Astrocyte (in vitro differentiated cells and primary cell): ENCODE measurements around the gene ARNT2. TPM values are rescaled to one million over a fixed set of nuclear protein-coding genes. Genes with fewer than 3 reads are reported as not detected.

Experiments used
- DNase-seq: peaks from one replicate; pipeline ENCODE4 v3.0.0-alpha.2; 2010; ENCODE audit warnings: low read depth
- FAIRE-seq: peaks from 2 replicates; lab custom pipeline; 2011; peaks lifted over from hg19 to GRCh38; lab: Jason Lieb, UNC
- H2AFZ ChIP-seq: 2 replicates; pipeline ENCODE4 v1.6.0; 2012; ENCODE audit warnings: low read depth, low read length, inconsistent platforms
- H3K27ac ChIP-seq: 2 replicates; pipeline ENCODE4 v1.5.1; 2011; ENCODE audit warnings: low read depth, low read length, inconsistent platforms
- H3K27me3 ChIP-seq: 2 replicates; pipeline ENCODE4 v1.6.0; 2011; ENCODE audit warnings: low read length, inconsistent platforms; ENCODE audit not compliant: insufficient read depth
- H3K36me3 ChIP-seq: 2 replicates; pipeline ENCODE4 v1.5.1; 2011; ENCODE audit warnings: low read length, inconsistent platforms; ENCODE audit not compliant: insufficient read depth
- H3K4me1 ChIP-seq: 2 replicates; pipeline ENCODE4 v1.5.1; 2011; ENCODE audit warnings: low read length, inconsistent platforms; ENCODE audit not compliant: insufficient read depth
- H3K4me2 ChIP-seq: 2 replicates; pipeline ENCODE4 v1.6.0; 2012; ENCODE audit warnings: low read length, inconsistent platforms
- H3K4me3 ChIP-seq: 2 replicates; pipeline ENCODE4 v1.5.1; 2011; ENCODE audit warnings: low read depth, mild to moderate bottlenecking, low read length, inconsistent platforms; ENCODE audit not compliant: insufficient read depth
- H3K79me2 ChIP-seq: 2 replicates; pipeline ENCODE4 v1.6.0; 2012; ENCODE audit warnings: mild to moderate bottlenecking, low read length, inconsistent platforms; ENCODE audit not compliant: insufficient read depth
- H3K9ac ChIP-seq: 2 replicates; pipeline ENCODE4 v1.6.0; 2012; ENCODE audit warnings: mild to moderate bottlenecking, low read length, inconsistent platforms
- H3K9me3 ChIP-seq: 2 replicates; pipeline ENCODE4 v1.5.1; 2012; ENCODE audit warnings: low read depth, mild to moderate bottlenecking, low read length, inconsistent platforms; ENCODE audit not compliant: insufficient read depth
- H4K20me1 ChIP-seq: 2 replicates; pipeline ENCODE4 v1.6.0; 2012; ENCODE audit warnings: low read length, inconsistent platforms; ENCODE audit not compliant: insufficient read depth
- H3K27ac Mint-ChIP-seq: one replicate; pipeline ENCODE4 v1.8.0; 2021; ENCODE audit warnings: mild to moderate bottlenecking, mixed read lengths; ENCODE audit not compliant: unreplicated experiment
- H3K27me3 Mint-ChIP-seq: one replicate; pipeline ENCODE4 v1.8.0; 2021; ENCODE audit warnings: low read depth, mixed read lengths; ENCODE audit not compliant: unreplicated experiment
- H3K36me3 Mint-ChIP-seq: one replicate; pipeline ENCODE4 v1.8.0; 2021; ENCODE audit warnings: low read depth, mixed read lengths; ENCODE audit not compliant: unreplicated experiment
- H3K4me1 Mint-ChIP-seq: one replicate; pipeline ENCODE4 v1.8.0; 2021; ENCODE audit warnings: low read depth, mixed read lengths; ENCODE audit not compliant: unreplicated experiment
- H3K4me3 Mint-ChIP-seq: one replicate; pipeline ENCODE4 v1.8.0; 2021; ENCODE audit warnings: mild to moderate bottlenecking, moderate library complexity, mixed read lengths; ENCODE audit not compliant: unreplicated experiment
- H3K9me3 Mint-ChIP-seq: one replicate; pipeline ENCODE4 v1.8.0; 2021; ENCODE audit warnings: mild to moderate bottlenecking, mixed read lengths; ENCODE audit not compliant: unreplicated experiment
- EZH2 ChIP-seq: IDR thresholded peaks from 2 replicates; pipeline ENCODE4 v1.6.1; 2012; ENCODE audit warnings: mild to moderate bottlenecking, low read length, inconsistent platforms; ENCODE audit not compliant: insufficient read depth
- total RNA-seq: library from RNA; stranded (reverse); gene quantifications from 2 replicates; pipeline ENCODE4 v1.2.1, GENCODE V29; 2021
- TF ChIP-seq, protein P1 (sequence below): IDR thresholded peaks from 2 replicates; pipeline ENCODE4 v1.5.1; 2011; ENCODE audit warnings: low read depth, mild to moderate bottlenecking, inconsistent platforms, low read length, moderate library complexity; ENCODE audit not compliant: insufficient read depth

The ARNT2 gene
- total RNA-seq, 1 donor from 2014 or later = 3.5 TPM

DNA sequence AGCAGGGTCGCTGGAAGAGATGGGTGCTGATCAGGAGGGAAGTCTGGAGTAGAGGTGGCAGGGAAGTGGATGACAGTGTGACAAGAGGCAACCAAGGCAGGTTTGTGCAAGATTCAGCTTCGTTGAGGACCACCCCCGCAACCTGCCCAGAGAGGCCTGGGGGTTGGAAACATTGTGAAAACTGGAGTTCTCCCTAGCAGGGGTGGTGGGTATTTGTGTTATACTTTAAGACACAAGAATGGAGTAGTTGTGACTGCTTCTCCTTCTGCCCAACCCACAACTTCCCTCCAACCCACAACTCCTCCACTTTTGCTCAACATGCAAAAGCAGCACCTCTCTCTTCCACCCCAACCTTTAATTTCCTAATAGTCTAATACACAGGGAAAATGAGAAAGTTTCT lies 8.6 kb upstream of the ARNT2 start:
- Mint-ChIP-seq H3K27ac (no peak overlapping the region), H3K9me3 (no peaks in the 10 kb centered on the region), H3K4me1 (no peaks in the 10 kb centered on the region), H3K4me3 (no peak overlapping the region), H3K36me3 (no peaks in the 10 kb centered on the region), H3K27me3 (peaks cover 25% of the 10 kb centered on the region)
- H3K79me2 ChIP-seq = no peaks in the 10 kb centered on the region
- no peak overlapping the region for H3K4me3 ChIP-seq
- H3K4me1 ChIP-seq = no peaks in the 10 kb centered on the region
- no peak for DNase-seq
- no peak for TF ChIP-seq EZH2
- TF ChIP-seq, protein P1, sequence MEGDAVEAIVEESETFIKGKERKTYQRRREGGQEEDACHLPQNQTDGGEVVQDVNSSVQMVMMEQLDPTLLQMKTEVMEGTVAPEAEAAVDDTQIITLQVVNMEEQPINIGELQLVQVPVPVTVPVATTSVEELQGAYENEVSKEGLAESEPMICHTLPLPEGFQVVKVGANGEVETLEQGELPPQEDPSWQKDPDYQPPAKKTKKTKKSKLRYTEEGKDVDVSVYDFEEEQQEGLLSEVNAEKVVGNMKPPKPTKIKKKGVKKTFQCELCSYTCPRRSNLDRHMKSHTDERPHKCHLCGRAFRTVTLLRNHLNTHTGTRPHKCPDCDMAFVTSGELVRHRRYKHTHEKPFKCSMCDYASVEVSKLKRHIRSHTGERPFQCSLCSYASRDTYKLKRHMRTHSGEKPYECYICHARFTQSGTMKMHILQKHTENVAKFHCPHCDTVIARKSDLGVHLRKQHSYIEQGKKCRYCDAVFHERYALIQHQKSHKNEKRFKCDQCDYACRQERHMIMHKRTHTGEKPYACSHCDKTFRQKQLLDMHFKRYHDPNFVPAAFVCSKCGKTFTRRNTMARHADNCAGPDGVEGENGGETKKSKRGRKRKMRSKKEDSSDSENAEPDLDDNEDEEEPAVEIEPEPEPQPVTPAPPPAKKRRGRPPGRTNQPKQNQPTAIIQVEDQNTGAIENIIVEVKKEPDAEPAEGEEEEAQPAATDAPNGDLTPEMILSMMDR = no peak
- no peaks in the 10 kb centered on the region for H3K36me3 ChIP-seq
- no peak for FAIRE-seq
- no peaks in the 10 kb centered on the region for H3K9me3 ChIP-seq
- H3K27me3 ChIP-seq = peaks cover 2% of the 10 kb centered on the region
- H3K4me2 ChIP-seq = no peak overlapping the region
- H2AFZ ChIP-seq = no peak overlapping the region
- H3K27ac ChIP-seq = no peak overlapping the region
- H4K20me1 ChIP-seq = no peaks in the 10 kb centered on the region
- H3K9ac ChIP-seq = no peak overlapping the region

DNA sequence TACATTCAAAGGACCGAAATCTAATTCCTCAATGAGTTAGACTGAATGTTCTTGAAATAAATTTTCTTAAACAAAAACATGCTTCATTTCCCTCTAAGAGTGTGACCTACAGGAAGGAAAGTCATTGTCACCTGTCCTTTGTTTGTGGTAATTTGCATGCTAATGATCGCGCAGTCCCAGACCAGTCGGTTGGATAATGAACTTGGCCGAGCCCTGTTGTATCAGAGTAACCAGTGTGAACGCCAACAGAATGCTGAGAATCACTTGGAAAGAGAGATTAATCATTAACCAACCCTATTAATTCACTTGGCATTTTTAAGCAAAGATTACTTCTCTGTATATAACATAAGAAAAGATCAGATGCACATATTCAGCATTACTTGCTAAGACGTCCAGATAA lies 8.1 kb upstream of the ARNT2 start:
- Histone ChIP-seq H3K9me3 (no peaks in the 10 kb centered on the region), H3K9ac (no peak overlapping the region), H3K27ac (no peak overlapping the region), H3K79me2 (no peaks in the 10 kb centered on the region), H2AFZ (no peak overlapping the region), H3K4me1 (no peaks in the 10 kb centered on the region), H4K20me1 (no peaks in the 10 kb centered on the region), H3K4me3 (no peak overlapping the region), H3K4me2 (no peak overlapping the region), H3K27me3 (peaks cover 2% of the 10 kb centered on the region), H3K36me3 (no peaks in the 10 kb centered on the region)
- Mint-ChIP-seq H3K4me3 (no peak overlapping the region), H3K27me3 (peaks cover 25% of the 10 kb centered on the region), H3K36me3 (no peaks in the 10 kb centered on the region), H3K27ac (no peak overlapping the region), H3K4me1 (no peaks in the 10 kb centered on the region), H3K9me3 (no peaks in the 10 kb centered on the region)
- FAIRE-seq (no peak), DNase-seq (no peak)
- TF ChIP-seq, protein P1 = no peak
- no peak for TF ChIP-seq EZH2

DNA sequence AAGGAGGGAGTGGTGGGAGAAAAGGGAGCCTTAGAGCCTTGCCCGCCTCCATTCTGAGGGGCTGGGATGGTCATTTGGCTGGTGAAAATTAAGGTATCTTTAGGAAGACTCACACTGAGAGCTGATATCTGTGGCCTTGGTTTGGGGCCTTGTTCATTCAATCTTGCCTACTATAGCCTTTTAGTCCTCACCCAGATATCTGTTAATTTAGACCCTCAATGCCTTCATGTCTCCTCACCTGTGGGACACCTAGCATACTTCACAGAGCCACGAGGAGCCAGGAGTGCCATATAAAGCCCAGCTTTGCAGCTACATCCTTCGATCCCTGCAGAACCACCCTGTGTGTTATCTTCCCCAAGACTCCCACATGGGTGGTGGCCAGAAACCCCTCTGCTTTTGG lies 4.7 kb upstream of the ARNT2 start:
- peaks cover 36% of the 10 kb centered on the region for H3K27me3 Mint-ChIP-seq
- no peak overlapping the region for H2AFZ ChIP-seq
- TF ChIP-seq, protein P1 = no peak
- TF ChIP-seq EZH2 = no peak
- no peak overlapping the region for H3K9ac ChIP-seq
- no peak overlapping the region for H3K4me3 ChIP-seq
- no peaks in the 10 kb centered on the region for H3K4me1 Mint-ChIP-seq
- H3K27me3 ChIP-seq = peaks cover 2% of the 10 kb centered on the region
- no peaks in the 10 kb centered on the region for H3K36me3 Mint-ChIP-seq
- H3K36me3 ChIP-seq = no peaks in the 10 kb centered on the region
- DNase-seq (no peak), FAIRE-seq (no peak)
- no peak overlapping the region for H3K27ac Mint-ChIP-seq
- no peaks in the 10 kb centered on the region for H3K4me1 ChIP-seq
- no peak overlapping the region for H3K4me2 ChIP-seq
- H4K20me1 ChIP-seq = no peaks in the 10 kb centered on the region
- no peaks in the 10 kb centered on the region for H3K79me2 ChIP-seq
- H3K9me3 Mint-ChIP-seq = no peaks in the 10 kb centered on the region
- no peak overlapping the region for H3K27ac ChIP-seq
- H3K9me3 ChIP-seq = no peaks in the 10 kb centered on the region
- H3K4me3 Mint-ChIP-seq = no peak overlapping the region
